SW480 (cell line): ENCODE data around the gene EYA2.
"Not testable (repeated sequence)": the region's sequence is repeated elsewhere in the genome, so short reads cannot be mapped to it uniquely, and the experiment has no call there.

Experiments used
- DNase-seq: peaks from one replicate; pipeline ENCODE4 v3.0.0-alpha.2; 2016; ENCODE audit warnings: low spot score

EYA2 gene

GRCh38 chr20:46955601-46956556 is 61.2 kb downstream of the EYA2 start:
- DNase-seq, result no peak

GRCh38 chr20:46959081-46959692 is 64.5 kb downstream of the EYA2 start:
- peak; percentile 70 for DNase-seq

GRCh38 chr20:46959821-46960220 is 65.2 kb downstream of the EYA2 start:
- DNase-seq, result no peak

GRCh38 chr20:46960536-46960935 is 65.9 kb downstream of the EYA2 start:
- no peak for DNase-seq

GRCh38 chr20:46961968-46962367 is 67.3 kb downstream of the EYA2 start:
- DNase-seq, result not testable (repeated sequence)

GRCh38 chr20:46962452-46963195 is 68.0 kb downstream of the EYA2 start:
- DNase-seq, result no peak

- DNase-seq, result no peak
Observed at GRCh38 chr20:46963196-46963529, 68.5 kb downstream of the EYA2 start.

GRCh38 chr20:46963758-46964617 is 69.3 kb downstream of the EYA2 start:
- DNase-seq, result no peak

- no peak for DNase-seq
Observed at GRCh38 chr20:46964618-46965455, 70.2 kb downstream of the EYA2 start.

GRCh38 chr20:46965477-46965876 is 70.8 kb downstream of the EYA2 start:
- no peak for DNase-seq

- no peak for DNase-seq
Observed at GRCh38 chr20:46967646-46968045, 73.0 kb downstream of the EYA2 start.

GRCh38 chr20:46970937-46971630 is 76.4 kb downstream of the EYA2 start:
- DNase-seq, result peak; percentile 85

GRCh38 chr20:46973766-46974165 is 79.1 kb downstream of the EYA2 start:
- DNase-seq, result no peak

- no peak for DNase-seq
Observed at GRCh38 chr20:46974669-46975434, 80.2 kb downstream of the EYA2 start.

GRCh38 chr20:46975976-46976375 is 81.3 kb downstream of the EYA2 start:
- DNase-seq, result no peak

- no peak for DNase-seq
Observed at GRCh38 chr20:46977204-46977603, 82.6 kb downstream of the EYA2 start.

GRCh38 chr20:46977909-46978588 is 83.4 kb downstream of the EYA2 start:
- DNase-seq, result no peak

GRCh38 chr20:46978951-46979491 is 84.4 kb downstream of the EYA2 start:
- DNase-seq, result no peak
